ENCODE measurements around the gene SCAPER.

SCAPER gene

DNA sequence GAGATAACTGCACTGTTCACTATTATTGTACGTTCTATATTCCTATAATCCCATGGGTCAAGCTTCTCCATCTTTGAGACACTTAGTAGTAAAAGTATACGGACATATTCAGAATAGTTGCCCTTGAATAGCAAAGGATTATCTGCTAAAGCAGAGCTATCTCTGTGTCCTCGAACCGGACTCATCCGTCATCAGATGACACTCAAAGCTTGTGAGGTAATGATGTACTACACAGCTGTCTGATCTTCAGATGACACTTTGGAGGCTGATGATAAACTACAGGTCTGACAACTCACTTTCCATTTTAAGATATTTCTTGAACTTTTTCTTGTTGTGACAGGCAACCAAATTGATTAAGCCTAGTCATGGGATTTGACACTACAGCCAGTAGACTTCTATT lies 240.2 kb downstream of the SCAPER start:
- no peak for DNase-seq

- DNase-seq, result no peak
These were observed 240.7 kb downstream of the SCAPER start for GRCh38 chr15:76664411-76664810.

DNA sequence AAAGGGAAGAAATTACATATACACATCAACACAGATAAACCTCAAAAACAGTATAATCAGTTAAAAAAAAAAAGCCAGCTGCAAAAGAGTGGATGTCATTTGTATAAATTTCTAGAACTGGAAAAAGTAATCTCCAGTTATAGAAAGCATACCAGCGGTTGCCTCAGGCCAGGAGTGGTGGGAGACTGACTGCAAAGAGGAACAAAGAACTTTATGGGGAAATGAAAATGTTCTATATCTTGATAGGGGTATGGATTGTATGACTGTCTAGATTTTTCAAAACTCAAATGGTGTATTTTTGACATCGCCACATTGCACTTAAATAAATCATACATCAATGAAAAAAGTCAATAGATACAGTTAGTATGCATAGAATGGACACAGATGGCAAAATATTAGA lies 241.6 kb downstream of the SCAPER start:
- peak in 1 of 2 donors; percentile 1 for DNase-seq

GRCh38 chr15:76648732-76649444 lies 256.3 kb downstream of the SCAPER start:
- no peak for DNase-seq

- DNase-seq, result no peak
These were observed 257.5 kb downstream of the SCAPER start for GRCh38 chr15:76647612-76648011.

GRCh38 chr15:76644646-76645045 lies 260.5 kb downstream of the SCAPER start:
- no peak for DNase-seq

GRCh38 chr15:76642671-76643070 lies 262.5 kb downstream of the SCAPER start:
- DNase-seq, result peak in 1 of 2 donors; percentile 4

DNA sequence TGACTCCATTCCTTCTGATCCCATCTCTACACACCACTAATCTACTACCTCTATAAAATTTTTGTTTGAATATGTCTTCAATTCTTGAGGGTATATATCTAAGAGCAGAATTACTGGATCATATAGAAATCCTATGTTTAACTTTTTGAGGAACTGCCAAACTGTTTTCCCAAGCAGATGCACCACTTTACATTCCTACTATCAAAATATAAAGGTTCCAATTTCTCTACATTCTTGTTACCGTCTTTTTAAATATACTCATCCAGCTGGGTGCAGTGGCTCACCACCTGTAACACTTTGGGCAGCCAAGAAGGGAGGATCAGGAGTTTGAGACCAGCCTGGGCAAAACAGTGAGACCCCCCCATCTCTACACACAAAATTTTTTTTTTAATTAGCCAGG lies 268.0 kb downstream of the SCAPER start:
- no peak for DNase-seq

DNA sequence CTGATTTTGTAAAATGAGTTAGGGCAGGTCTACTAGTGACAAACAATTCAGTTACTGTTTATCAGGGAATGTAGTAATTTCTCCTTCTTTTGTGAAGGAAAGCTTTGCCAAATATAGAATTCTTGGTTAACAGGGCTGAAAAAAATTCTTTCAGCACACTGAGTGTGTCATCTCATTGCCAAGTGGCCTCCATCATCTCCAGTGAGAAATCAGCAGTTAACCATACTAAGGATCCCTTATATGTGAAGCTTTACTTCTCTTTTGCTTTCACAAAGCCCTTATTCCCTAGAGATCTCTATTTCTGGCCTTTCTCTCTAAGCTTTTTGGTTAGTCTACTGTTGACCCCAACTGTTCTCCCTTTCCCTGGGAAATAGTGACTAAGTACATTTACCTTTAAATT lies 269.1 kb downstream of the SCAPER start:
- no peak for DNase-seq

GRCh38 chr15:76626611-76627010 lies 278.5 kb downstream of the SCAPER start:
- DNase-seq, result no peak

GRCh38 chr15:76625267-76625666 lies 279.9 kb downstream of the SCAPER start:
- DNase-seq, result no peak

DNA sequence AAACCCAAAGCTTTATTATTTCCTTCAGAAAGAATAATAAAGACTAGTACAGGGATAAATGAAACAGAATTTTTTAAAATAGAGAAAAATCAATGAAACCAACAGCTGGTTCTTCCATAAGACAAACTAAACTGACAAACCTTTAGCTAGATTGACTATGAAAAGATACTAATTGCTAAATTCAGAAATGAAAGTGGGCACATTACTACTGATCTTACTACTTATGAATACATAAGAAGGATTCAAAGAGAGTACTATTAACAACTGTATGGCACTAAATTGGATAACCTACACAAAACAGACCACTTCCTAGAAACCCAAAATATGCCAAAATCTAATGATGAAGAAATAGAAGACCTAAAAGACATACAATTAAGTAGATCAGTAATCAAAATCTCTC lies 290.4 kb downstream of the SCAPER start:
- DNase-seq, result no peak

GRCh38 chr15:76588811-76589747 lies 316.1 kb downstream of the SCAPER start:
- DNase-seq, result no peak

- no peak for DNase-seq
These were observed 319.6 kb downstream of the SCAPER start for GRCh38 chr15:76585576-76585897.

DNA sequence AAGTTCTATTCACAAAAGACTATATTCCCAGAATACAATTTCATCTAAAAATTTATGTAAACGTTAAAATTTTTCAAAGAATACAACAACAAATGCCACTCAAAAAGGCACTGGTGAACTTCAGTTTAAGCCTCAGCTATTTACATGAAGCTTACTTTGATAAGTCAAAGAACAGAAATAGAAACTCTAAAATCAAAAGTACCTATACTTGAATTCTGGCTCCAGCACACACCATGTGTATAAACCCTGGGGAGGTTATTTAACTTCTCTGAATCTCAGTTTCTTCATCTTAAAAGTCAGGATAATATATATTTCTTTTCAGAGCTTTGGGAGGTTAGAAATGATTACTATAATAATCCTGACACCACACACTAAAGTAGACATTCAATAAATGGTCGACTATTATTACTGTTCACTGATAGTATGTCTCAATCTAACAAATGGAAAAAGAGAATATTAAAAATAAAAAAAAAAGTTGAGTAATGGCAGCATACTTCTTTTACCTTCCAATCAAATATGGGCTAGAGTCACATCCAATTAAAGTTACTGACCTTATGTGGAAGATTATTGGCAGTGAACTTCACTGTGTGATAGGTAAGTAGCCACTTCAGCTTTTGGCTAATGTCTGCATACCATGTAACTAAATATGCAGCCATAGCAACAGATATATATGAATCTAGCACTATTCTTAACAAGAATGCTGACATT lies 320.1 kb downstream of the SCAPER start:
- DNase-seq, result no peak

DNA sequence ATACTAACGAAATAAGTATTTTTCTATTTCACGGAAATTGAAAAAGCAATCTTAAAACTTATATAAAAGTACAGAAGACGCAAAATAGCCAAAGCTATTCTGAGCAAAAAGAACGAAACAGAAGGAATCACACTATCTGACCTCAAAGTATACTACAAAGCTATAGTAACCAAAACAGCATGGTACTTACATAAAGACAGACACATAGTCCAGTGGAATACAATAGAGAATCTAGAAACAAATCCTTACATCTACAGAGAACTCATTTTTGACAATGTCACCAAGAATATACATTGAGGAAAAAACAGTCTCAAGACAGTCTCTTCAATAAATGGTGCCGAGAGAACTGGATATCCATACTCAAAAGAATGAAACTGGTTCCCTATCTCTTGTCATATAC lies 322.6 kb downstream of the SCAPER start:
- DNase-seq, result no peak

- no peak for DNase-seq
These were observed 327.1 kb downstream of the SCAPER start for GRCh38 chr15:76577879-76578512.

DNA sequence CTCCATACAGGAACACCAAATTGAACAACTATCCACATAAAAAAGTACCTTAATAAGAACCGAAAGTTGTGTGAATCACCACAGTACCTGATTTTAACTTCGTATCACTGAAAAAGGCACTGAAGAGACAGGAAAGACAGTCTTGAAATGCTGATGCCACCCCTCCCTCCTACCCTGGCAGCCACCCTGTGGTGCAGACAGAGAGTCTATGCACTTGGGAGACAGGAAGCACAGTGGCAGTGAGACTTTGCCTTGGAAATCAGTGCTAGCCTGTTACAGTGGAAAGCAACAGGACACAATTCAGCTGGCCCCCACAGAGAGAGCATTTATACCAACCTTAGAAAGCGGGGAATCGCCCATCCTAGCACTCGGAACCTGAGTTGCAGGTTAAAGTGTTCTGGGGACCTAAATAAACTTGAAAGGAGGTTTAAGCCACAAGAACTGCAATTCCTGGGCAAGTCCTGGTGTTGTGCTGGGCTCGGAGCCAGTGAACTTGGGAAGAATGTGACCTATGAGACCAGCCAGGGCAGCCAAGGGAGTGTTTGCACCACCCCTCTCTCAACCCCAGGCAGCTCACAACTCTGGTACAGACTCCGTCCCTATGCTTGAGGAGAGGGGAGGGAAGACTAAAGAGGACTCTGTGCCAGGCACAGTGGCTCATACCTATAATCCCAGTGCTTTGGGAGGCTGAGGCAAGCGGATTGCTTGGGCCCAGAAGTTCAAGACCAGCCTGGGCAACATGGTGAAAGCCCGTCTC lies 328.4 kb downstream of the SCAPER start:
- DNase-seq, result no peak

DNA sequence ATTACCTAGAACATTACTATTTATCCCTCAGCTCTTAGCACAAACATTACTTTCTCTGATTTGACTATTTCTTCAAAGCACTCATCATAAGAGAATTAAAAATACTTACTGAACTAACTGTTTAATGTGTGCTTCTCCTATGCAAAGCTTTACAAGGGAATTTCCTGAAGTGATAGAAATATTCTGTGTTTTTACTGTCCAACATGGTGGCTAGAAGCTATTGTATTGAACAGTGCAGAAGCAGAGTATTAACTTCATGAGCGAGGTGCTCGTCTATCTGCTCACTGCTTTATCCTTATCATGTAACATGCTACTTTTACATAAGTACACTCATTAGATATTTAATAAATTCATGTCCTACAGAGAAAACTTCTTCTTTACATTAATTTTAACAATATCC lies 329.5 kb downstream of the SCAPER start:
- no peak for DNase-seq

- DNase-seq, result peak in 1 of 2 donors; percentile 1
These were observed 329.9 kb downstream of the SCAPER start for GRCh38 chr15:76575274-76575673.

DNA sequence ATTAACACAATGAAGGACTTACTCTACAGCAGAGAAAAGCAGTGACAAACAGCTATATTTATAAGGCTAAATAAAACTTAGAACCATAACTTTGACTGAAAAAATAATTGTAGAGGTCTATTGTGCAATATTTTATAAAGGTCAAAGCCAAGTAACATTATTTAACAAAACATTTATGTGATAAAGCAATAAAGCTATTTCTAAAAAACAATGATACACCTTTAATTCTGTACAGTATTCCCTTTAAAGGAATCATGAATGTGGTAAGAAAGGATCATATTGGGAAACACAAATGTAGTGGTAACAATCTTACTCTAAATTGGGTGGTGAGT lies 332.2 kb downstream of the SCAPER start:
- DNase-seq, result no peak

DNA sequence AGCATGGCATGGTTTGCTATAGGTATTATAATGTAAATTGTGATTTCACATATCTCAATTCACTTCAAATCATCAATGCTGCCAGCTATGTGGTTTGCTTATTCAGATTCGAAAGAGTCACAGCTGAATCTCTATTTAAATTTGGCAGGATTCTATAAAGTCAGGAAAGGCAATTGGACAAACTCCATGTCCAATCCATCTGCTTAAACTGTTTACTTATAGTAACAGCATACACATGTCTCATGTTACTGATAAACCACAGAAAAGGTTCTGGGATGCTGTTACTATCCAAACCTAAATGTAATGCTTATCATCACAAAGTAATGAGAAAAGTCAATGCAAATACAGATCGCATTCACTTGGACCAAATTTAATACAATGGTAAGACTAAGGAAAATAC lies 338.9 kb downstream of the SCAPER start:
- no peak for DNase-seq

- DNase-seq, result no peak
These were observed 339.8 kb downstream of the SCAPER start for GRCh38 chr15:76565366-76565765.
